Panc1 (cell line): ENCODE measurements around the gene SAYSD1.
A peak's percentile ranks its signal among the peaks of the same experiment; 100 is the strongest.

Experiments
- CTCF ChIP-seq: fragments of 450-650 bp; IDR thresholded peaks from 2 replicates; pipeline ENCODE4 v1.5.1; 2017; ENCODE audit warnings: mild to moderate bottlenecking
- POLR2AphosphoS5 ChIP-seq: IDR thresholded peaks from 2 replicates; pipeline ENCODE4 v1.6.1; 2012; ENCODE audit warnings: mild to moderate bottlenecking, low read depth, low read length, moderate library complexity
- REST ChIP-seq, 2 experiments: IDR thresholded peaks; 2 replicates each; pipeline ENCODE4 v1.6.1; 2011 to 2012; ENCODE audit warnings: low read depth in 2 of 2, control low read depth in 1 of 2, low read length in 1 of 2, mild to moderate bottlenecking in 1 of 2, moderate library complexity in 1 of 2; ENCODE audit not compliant: insufficient read depth in 1 of 2
- SIN3A ChIP-seq: IDR thresholded peaks from 2 replicates; pipeline ENCODE4 v1.6.1; 2012; ENCODE audit warnings: low read depth, mild to moderate bottlenecking, low read length, moderate library complexity, borderline replicate concordance; ENCODE audit not compliant: insufficient read depth

DNA sequence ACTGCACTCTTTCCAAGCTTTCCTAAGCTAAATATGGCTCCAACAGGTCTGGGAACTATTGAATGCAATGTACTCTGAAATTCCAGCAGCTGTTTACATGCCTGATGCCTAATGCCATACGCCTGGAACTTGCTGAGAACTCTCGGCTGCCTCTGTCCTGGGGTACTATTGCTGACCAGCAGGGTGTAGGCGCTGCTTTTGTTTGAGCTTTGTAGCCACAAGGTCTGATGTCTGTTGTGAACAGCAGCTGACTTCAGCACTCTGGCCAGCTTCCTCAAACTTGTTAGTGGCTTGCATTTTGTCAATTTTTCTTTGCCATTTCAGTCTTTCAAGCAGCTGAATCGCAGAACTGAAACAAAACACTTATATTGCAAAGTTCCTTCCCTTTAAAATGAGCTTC lies 26.7 kb downstream of the SAYSD1 start:
- no peak for TF ChIP-seq CTCF
- TF ChIP-seq REST (IDR thresholded peaks at IDR 0.05; ENCODE audit: insufficient read depth in 1 of 2, low read depth in 2 of 2, low read length in 1 of 2) = peak; percentile 78 to 87
- no peak for TF ChIP-seq POLR2AphosphoS5
- TF ChIP-seq SIN3A = no peak
